Large intestine (tissue), 3 donors: ENCODE results near the gene RNF11. TPM values are rescaled to one million over a fixed set of nuclear protein-coding genes. Genes with fewer than 3 reads are reported as not detected.
"Not testable (repeated sequence)": the region's sequence is repeated elsewhere in the genome, so short reads cannot be mapped to it uniquely, and the experiment has no call there.

Experiments
- DNase-seq, 2 donors: peaks; one replicate each; pipeline versions ENCODE4 v3.0.0 to v3.0.0-alpha.2; 2013
- H3K27ac ChIP-seq: one replicate; pipeline ENCODE4 v1.5.1; 2013; ENCODE audit warnings: low read length
- H3K27me3 ChIP-seq: 2 replicates; pipeline ENCODE4 v1.6.1; 2013; ENCODE audit warnings: low read length; ENCODE audit not compliant: control insufficient read depth, insufficient read depth
- H3K36me3 ChIP-seq: 2 replicates; pipeline ENCODE4 v1.6.1; 2013; ENCODE audit warnings: low read length; ENCODE audit not compliant: control insufficient read depth, insufficient read depth
- H3K4me1 ChIP-seq: one replicate; pipeline ENCODE4 v1.6.1; 2013; ENCODE audit warnings: low read length; ENCODE audit not compliant: control insufficient read depth, insufficient read depth
- H3K4me3 ChIP-seq: one replicate; pipeline ENCODE4 v1.5.1; 2013; ENCODE audit warnings: low read length
- H3K9me3 ChIP-seq: one replicate; pipeline ENCODE4 v1.6.1; 2013; ENCODE audit warnings: mild to moderate bottlenecking, low read depth, low read length, moderate library complexity; ENCODE audit not compliant: control insufficient read depth
- WGBS: methylation state at CpG from one replicate; pipeline ENCODE4 v1.1.5; 2013; ENCODE audit warnings: low lambda C conversion rate; ENCODE audit not compliant: insufficient coverage; 5-methylcytosine and 5-hydroxymethylcytosine counted together
- polyA plus RNA-seq: library from polyadenylated mRNA; unstranded; fragments of 120-200 nt; gene quantifications from one replicate; pipeline ENCODE4 v1.2.1, GENCODE V29; 2013

RNF11 gene
- polyA plus RNA-seq, 1 donor, result 80.0 TPM

GRCh38 chr1:51210055-51210454, 26.0 kb upstream of the RNF11 start:
- Histone ChIP-seq H3K4me3 (no peak overlapping the region), H3K27ac (no peak overlapping the region), H3K27me3 (no peaks in the 10 kb centered on the region), H3K9me3 (no peaks in the 10 kb centered on the region), H3K4me1 (no peaks in the 10 kb centered on the region), H3K36me3 (no peaks in the 10 kb centered on the region)
- WGBS, result no CpG with 5 or more reads among the region's 3 CpGs
- DNase-seq, result no peak

GRCh38 chr1:51210676-51211075, 25.4 kb upstream of the RNF11 start:
- H3K9me3 ChIP-seq, result no peaks in the 10 kb centered on the region
- no CpG with 5 or more reads among the region's 3 CpGs for WGBS
- H3K4me1 ChIP-seq, result no peaks in the 10 kb centered on the region
- H3K36me3 ChIP-seq, result no peaks in the 10 kb centered on the region
- no peak overlapping the region for H3K4me3 ChIP-seq
- DNase-seq, result no peak
- no peaks in the 10 kb centered on the region for H3K27me3 ChIP-seq
- H3K27ac ChIP-seq, result no peak overlapping the region

GRCh38 chr1:51214615-51215131, 21.4 kb upstream of the RNF11 start:
- no peaks in the 10 kb centered on the region for H3K9me3 ChIP-seq
- no peaks in the 10 kb centered on the region for H3K4me1 ChIP-seq
- no peak overlapping the region for H3K27ac ChIP-seq
- no peak for DNase-seq
- 33% methylated on average over 1 of the region's 7 CpGs for WGBS
- no peak overlapping the region for H3K4me3 ChIP-seq
- no peaks in the 10 kb centered on the region for H3K36me3 ChIP-seq
- H3K27me3 ChIP-seq, result no peaks in the 10 kb centered on the region

GRCh38 chr1:51215169-51215568, 20.9 kb upstream of the RNF11 start:
- no peak overlapping the region for H3K4me3 ChIP-seq
- WGBS, result no CpG with 5 or more reads among the region's 1 CpG
- H3K27ac ChIP-seq, result no peak overlapping the region
- H3K4me1 ChIP-seq, result no peaks in the 10 kb centered on the region
- no peaks in the 10 kb centered on the region for H3K36me3 ChIP-seq
- H3K27me3 ChIP-seq, result no peaks in the 10 kb centered on the region
- no peak for DNase-seq
- H3K9me3 ChIP-seq, result no peaks in the 10 kb centered on the region

- WGBS, result 100% methylated on average over 1 of the region's 4 CpGs
- no peak overlapping the region for H3K27ac ChIP-seq
Measured at GRCh38 chr1:51216631-51217030, 19.4 kb upstream of the RNF11 start.

GRCh38 chr1:51217101-51217500, 19.0 kb upstream of the RNF11 start:
- H3K4me1 ChIP-seq, result no peaks in the 10 kb centered on the region
- no CpG with 5 or more reads among the region's 2 CpGs for WGBS
- no peaks in the 10 kb centered on the region for H3K36me3 ChIP-seq
- H3K27me3 ChIP-seq, result no peaks in the 10 kb centered on the region
- no peak for DNase-seq
- H3K4me3 ChIP-seq, result no peak overlapping the region
- no peaks in the 10 kb centered on the region for H3K9me3 ChIP-seq
- no peak overlapping the region for H3K27ac ChIP-seq

More at GRCh38 chr1:51216631-51217030, 19.4 kb upstream of the RNF11 start:
- no peaks in the 10 kb centered on the region for H3K4me1 ChIP-seq
- DNase-seq, result no peak
- no peaks in the 10 kb centered on the region for H3K9me3 ChIP-seq
- no peak overlapping the region for H3K4me3 ChIP-seq
- H3K36me3 ChIP-seq, result no peaks in the 10 kb centered on the region
- no peaks in the 10 kb centered on the region for H3K27me3 ChIP-seq

GRCh38 chr1:51218570-51218969, 17.5 kb upstream of the RNF11 start:
- Histone ChIP-seq H3K9me3 (no peaks in the 10 kb centered on the region), H3K4me3 (no peak overlapping the region)
- no CpG with 5 or more reads among the region's 2 CpGs for WGBS

GRCh38 chr1:51219022-51219421, 17.1 kb upstream of the RNF11 start:
- Histone ChIP-seq H3K4me3 (no peak overlapping the region), H3K27me3 (no peaks in the 10 kb centered on the region), H3K4me1 (no peaks in the 10 kb centered on the region), H3K36me3 (no peaks in the 10 kb centered on the region), H3K27ac (no peak overlapping the region), H3K9me3 (no peaks in the 10 kb centered on the region)
- DNase-seq, result no peak
- WGBS, result no CpG with 5 or more reads among the region's 5 CpGs

More at GRCh38 chr1:51218570-51218969, 17.5 kb upstream of the RNF11 start:
- H3K27ac ChIP-seq, result no peak overlapping the region
- H3K4me1 ChIP-seq, result no peaks in the 10 kb centered on the region
- H3K27me3 ChIP-seq, result no peaks in the 10 kb centered on the region
- DNase-seq, result no peak
- no peaks in the 10 kb centered on the region for H3K36me3 ChIP-seq

- DNase-seq, H3K36me3 ChIP-seq, H3K27ac ChIP-seq, H3K4me3 ChIP-seq, H3K9me3 ChIP-seq, H3K4me1 ChIP-seq, H3K27me3 ChIP-seq: not testable (repeated sequence)
- 100% methylated on average over 1 of the region's 3 CpGs for WGBS
Measured at GRCh38 chr1:51221529-51221928, 14.5 kb upstream of the RNF11 start.

- WGBS, result 100% methylated on average over 1 of the region's 6 CpGs
- no peak for DNase-seq
- Histone ChIP-seq H3K36me3 (no peaks in the 10 kb centered on the region), H3K9me3 (no peaks in the 10 kb centered on the region), H3K27me3 (no peaks in the 10 kb centered on the region), H3K27ac (no peak overlapping the region), H3K4me3 (no peak overlapping the region), H3K4me1 (no peaks in the 10 kb centered on the region)
Measured at GRCh38 chr1:51222136-51222787, 13.8 kb upstream of the RNF11 start.

GRCh38 chr1:51222809-51223208, 13.3 kb upstream of the RNF11 start:
- no peak overlapping the region for H3K27ac ChIP-seq
- no CpG with 5 or more reads among the region's 3 CpGs for WGBS
- no peaks in the 10 kb centered on the region for H3K27me3 ChIP-seq
- no peaks in the 10 kb centered on the region for H3K4me1 ChIP-seq
- no peak overlapping the region for H3K4me3 ChIP-seq
- DNase-seq, result no peak
- no peaks in the 10 kb centered on the region for H3K9me3 ChIP-seq
- H3K36me3 ChIP-seq, result no peaks in the 10 kb centered on the region
